NCI-H146 (cell line): ENCODE results near the gene VWC2L.

ENCODE experiments used
- DNase-seq: peaks from one replicate; lab custom pipeline; 2025; lab: John Stamatoyannopoulos, UW

VWC2L gene

DNA sequence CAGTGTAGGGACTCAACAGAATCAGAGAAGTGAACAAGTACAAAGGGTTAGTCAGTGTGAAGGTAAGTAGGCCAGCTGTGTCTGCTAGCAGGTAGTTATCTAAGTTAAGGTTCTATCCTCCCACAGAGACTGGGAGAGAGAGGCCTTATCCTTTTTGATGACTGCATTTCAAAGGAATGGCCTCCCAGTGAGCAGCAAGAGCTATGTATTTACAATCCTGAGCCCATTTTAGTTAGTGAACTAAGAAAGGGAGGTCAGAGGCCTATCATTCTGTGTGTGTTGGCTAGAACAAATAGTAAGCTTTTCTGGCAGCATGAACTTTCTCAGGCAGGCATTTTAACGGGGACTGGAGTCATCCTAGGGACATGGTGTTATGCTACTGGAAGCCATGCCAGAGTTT, 182.9 kb downstream of the VWC2L start:
- DNase-seq: no peak

GRCh38 chr2:214601852-214602633, 191.2 kb downstream of the VWC2L start:
- no peak for DNase-seq

DNA sequence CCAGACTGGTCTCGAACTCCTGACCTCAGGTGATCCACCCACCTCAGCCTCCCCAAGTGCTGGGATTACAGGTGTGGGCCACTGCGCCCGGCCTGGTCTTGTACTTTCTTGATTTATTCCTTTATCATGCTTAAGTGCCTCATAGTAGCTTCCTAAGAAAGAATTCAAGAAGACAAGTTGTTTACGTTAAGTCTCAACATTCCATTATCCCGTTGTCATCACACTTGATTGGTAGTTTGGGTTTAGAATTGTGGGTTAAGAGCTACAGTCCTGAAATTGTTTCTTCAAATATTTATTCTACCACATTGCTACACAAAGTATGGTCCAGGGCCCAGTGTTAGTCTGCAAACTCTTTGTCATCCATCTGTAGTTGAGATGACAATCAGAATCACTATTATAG, 194.0 kb downstream of the VWC2L start:
- DNase-seq: no peak

DNA sequence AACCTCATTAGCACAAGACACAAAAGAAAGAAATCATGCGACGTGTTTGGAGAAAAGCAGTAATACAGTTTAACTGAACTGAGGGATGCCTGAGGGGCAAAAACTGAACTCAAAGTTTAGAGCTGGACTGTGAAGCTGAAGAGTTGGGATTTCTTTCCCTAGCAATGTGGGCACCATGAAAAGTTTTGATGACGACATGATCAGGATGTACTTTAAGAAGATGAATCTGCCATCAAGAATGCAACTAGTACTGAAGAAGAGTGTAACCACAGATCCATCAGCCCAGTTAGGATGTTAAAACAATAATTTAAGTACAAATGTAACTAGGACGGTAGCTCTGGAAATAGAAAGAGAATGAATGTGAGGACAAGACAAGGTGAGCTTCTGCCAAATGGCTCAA, 196.2 kb downstream of the VWC2L start:
- DNase-seq: no peak

DNA sequence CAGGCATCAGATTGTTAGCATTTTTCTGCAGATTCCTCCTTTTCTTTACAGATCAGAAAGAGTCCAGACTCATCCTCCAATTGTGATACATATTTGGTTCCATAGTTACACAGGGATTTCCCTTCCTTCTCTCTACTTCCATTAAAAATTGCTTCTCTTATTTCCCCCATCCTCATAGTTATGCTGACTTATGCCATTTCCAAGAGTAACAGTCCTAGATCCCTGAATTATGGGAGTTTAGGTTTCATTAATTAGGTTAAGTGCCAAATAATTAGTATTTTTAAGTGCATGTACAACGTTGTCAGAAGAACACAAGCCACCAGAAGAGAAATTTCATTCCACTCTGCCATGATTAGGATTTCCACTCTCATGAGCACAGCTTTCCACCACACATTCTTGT, 200.2 kb downstream of the VWC2L start:
- DNase-seq: no peak

- no peak for DNase-seq
Measured at GRCh38 chr2:214624166-214624760, 213.4 kb downstream of the VWC2L start.

GRCh38 chr2:214628091-214628490, 217.2 kb downstream of the VWC2L start:
- DNase-seq: no peak
